ENCODE results near the gene C2CD4C. TPM values are rescaled to one million over a fixed set of nuclear protein-coding genes. Genes with fewer than 3 reads are reported as not detected.
"Not testable (repeated sequence)": the region's sequence is repeated elsewhere in the genome, so short reads cannot be mapped to it uniquely, and the experiment has no call there.

C2CD4C gene
- total RNA-seq, 1 donor from 2014 or later, result 6.7 TPM

DNA sequence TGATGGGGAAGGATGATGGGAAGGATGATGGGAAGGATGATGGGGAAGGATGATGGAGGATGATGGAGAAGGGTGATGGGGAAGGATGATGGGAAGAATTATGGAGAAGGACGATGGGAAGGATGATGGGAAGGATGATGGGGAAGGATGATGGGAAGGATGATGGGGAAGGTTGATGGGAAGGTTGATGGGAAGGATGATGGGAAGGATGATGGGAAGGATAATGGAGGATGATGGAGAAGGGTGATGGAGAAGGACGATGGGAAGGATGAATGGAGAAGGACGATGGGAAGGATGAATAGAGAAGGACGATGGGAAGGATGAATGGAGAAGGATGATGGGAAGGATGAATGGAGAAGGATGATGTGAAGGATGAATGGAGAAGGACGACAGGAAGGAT, 13.5 kb downstream of the C2CD4C start:
- TF ChIP-seq, protein P1, sequence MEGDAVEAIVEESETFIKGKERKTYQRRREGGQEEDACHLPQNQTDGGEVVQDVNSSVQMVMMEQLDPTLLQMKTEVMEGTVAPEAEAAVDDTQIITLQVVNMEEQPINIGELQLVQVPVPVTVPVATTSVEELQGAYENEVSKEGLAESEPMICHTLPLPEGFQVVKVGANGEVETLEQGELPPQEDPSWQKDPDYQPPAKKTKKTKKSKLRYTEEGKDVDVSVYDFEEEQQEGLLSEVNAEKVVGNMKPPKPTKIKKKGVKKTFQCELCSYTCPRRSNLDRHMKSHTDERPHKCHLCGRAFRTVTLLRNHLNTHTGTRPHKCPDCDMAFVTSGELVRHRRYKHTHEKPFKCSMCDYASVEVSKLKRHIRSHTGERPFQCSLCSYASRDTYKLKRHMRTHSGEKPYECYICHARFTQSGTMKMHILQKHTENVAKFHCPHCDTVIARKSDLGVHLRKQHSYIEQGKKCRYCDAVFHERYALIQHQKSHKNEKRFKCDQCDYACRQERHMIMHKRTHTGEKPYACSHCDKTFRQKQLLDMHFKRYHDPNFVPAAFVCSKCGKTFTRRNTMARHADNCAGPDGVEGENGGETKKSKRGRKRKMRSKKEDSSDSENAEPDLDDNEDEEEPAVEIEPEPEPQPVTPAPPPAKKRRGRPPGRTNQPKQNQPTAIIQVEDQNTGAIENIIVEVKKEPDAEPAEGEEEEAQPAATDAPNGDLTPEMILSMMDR (conservative IDR thresholded peaks at IDR 0.05), result no peak
- Mint-ChIP-seq H3K4me3 (no peak overlapping the region), H3K27ac (ENCODE audit: unreplicated experiment) (no peak overlapping the region), H3K27me3 (ENCODE audit: low read depth) (no peaks in the 10 kb centered on the region), H3K9me3 (peaks cover 9% of the 10 kb centered on the region), H3K4me1 (no peaks in the 10 kb centered on the region), H3K36me3 (ENCODE audit: low read depth) (peaks cover 3% of the 10 kb centered on the region)
- DNase-seq (ENCODE audit: low read depth, low spot score), result no peak

DNA sequence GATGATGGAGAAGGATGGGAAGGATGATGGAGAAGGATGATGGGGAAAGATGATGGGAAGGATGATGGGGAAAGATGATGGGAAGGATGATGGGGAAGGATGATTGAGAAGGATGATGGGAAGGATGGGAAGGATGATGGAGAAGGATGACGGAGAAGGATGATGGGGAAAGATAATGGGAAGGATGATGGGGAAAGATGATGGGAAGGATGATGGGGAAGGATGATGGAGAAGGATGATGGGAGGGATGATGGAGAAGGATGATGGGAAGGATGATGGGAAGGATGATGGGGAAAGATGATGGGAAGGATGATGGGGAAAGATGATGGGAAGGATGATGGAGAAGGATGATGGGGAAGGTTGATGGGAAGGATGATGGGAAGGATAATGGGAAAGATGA, 14.1 kb downstream of the C2CD4C start:
- H3K4me3 Mint-ChIP-seq; H3K27me3 Mint-ChIP-seq (ENCODE audit: low read depth); H3K4me1 Mint-ChIP-seq; DNase-seq (ENCODE audit: low read depth, low spot score); H3K36me3 Mint-ChIP-seq (ENCODE audit: low read depth); H3K27ac Mint-ChIP-seq (ENCODE audit: unreplicated experiment); H3K9me3 Mint-ChIP-seq: not testable (repeated sequence)

DNA sequence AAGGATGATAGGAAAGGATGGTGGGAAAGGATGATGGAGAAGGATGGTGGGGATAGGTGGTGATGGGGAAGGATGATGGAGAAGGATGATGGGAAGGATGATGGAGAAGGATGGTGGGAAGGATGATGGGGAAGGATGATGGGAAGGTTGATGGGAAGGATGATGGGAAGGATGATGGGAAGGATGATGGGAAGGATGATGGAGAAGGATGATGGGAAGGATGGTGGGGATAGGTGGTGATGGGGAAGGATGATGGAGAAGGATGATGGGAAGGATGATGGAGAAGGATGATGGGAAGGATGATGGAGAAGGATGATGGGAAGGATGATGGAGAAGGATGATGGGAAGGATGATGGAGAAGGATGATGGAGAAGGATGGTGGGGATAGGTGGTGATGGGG, 15.4 kb downstream of the C2CD4C start:
- H3K27me3 Mint-ChIP-seq (ENCODE audit: low read depth); H3K27ac Mint-ChIP-seq (ENCODE audit: unreplicated experiment); H3K4me3 Mint-ChIP-seq; H3K9me3 Mint-ChIP-seq; DNase-seq (ENCODE audit: low read depth, low spot score); H3K36me3 Mint-ChIP-seq (ENCODE audit: low read depth); H3K4me1 Mint-ChIP-seq: not testable (repeated sequence)

DNA sequence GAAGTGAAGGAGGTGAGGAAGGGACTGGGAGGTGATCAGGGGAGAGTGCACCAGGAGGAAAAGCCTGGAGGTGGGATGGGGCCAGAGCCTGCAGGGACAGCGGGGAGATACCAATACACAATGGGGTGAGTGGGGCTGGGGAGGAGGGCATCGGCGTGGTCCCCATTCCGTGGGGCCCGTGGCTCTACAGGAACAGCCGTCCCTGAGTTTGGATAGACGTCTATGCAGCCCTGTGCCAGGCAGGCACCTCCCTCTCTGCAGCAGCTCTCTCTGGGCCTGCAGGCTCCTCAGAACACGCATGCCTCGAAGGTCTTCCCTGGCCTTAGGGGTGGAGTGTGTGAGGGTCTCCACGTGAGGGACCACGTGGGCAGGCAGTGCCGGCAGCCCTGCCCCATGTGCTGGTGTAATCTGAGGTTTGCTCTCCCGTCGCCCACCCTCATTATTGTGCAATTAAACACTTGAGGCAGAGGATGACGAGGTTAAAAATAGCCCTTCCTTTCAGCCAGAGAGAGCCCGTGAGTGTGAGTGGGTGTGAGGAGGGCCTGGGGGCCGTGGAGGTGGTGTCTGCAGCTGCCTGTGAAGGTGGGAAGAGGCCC, 16.5 kb downstream of the C2CD4C start:
- no peaks in the 10 kb centered on the region for H3K27me3 Mint-ChIP-seq (ENCODE audit: low read depth)
- H3K4me1 Mint-ChIP-seq, result no peaks in the 10 kb centered on the region
- no peak overlapping the region for H3K27ac Mint-ChIP-seq (ENCODE audit: unreplicated experiment)
- peaks cover 9% of the 10 kb centered on the region for H3K9me3 Mint-ChIP-seq
- no peak for DNase-seq (ENCODE audit: low read depth, low spot score)
- no peak overlapping the region for H3K4me3 Mint-ChIP-seq
- H3K36me3 Mint-ChIP-seq (ENCODE audit: low read depth), result peaks cover 3% of the 10 kb centered on the region
- TF ChIP-seq, protein P1 (conservative IDR thresholded peaks at IDR 0.05), result no peak

DNA sequence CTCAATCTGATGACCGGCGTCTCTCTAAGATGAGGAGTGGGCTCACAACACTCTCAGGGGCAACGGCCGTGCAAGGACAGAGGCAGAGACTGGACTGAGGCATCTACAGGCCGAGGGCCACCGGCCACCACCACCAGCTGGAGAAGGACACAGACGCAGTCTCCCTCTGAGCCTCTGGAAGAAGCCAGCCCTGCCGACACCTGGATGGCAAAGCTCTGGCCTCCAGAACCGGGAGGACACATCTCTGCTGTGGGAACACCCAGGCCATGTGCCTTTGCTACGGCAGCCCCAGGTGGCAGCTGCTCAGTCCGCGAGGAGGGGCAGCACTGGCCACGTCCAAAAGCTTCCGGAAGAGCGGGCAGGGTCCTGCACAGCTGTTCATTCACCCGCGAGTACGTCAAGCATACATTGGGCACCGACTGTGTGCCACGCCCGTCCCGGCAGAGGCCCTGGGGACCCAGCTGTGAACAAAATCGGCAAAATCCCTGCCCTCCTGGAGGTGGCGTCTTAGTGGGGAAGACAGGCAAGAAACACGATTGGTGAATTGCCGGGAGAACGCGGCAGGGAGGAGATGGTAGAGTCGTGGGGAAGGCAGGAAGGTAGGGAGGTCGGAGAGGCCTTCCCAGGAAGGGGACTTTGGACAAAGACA, 17.1 kb downstream of the C2CD4C start:
- Mint-ChIP-seq H3K27ac (ENCODE audit: unreplicated experiment) (no peak overlapping the region), H3K27me3 (ENCODE audit: low read depth) (no peaks in the 10 kb centered on the region), H3K9me3 (peaks cover 9% of the 10 kb centered on the region), H3K4me3 (no peak overlapping the region), H3K4me1 (no peaks in the 10 kb centered on the region), H3K36me3 (ENCODE audit: low read depth) (peaks cover 3% of the 10 kb centered on the region)
- TF ChIP-seq, protein P1 (conservative IDR thresholded peaks at IDR 0.05), result no peak
- no peak for DNase-seq (ENCODE audit: low read depth, low spot score)

DNA sequence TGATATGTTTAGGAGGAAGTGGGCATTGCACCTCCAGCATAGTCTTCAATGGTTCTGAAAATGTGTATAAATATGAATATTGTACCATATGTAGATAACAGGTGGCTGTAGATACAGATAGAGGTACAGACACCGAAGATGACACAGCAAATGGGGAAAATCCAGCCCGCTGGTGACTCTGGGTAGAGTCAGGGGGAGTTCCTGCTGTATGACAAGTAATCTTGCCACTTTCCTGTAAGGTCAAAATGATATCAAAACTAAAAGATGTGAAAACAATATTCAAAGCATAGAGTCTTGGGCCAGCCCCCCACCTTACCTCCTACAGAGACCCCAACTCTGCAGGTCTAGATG, 17.8 kb downstream of the C2CD4C start:
- peaks cover 2% of the 10 kb centered on the region for H3K27me3 Mint-ChIP-seq (ENCODE audit: low read depth)
- peaks cover 3% of the 10 kb centered on the region for H3K36me3 Mint-ChIP-seq (ENCODE audit: low read depth)
- no peak overlapping the region for H3K27ac Mint-ChIP-seq (ENCODE audit: unreplicated experiment)
- H3K4me3 Mint-ChIP-seq, result no peak overlapping the region
- H3K9me3 Mint-ChIP-seq, result peaks cover 9% of the 10 kb centered on the region
- TF ChIP-seq, protein P1 (conservative IDR thresholded peaks at IDR 0.05), result no peak
- DNase-seq (ENCODE audit: low read depth, low spot score), result no peak
- peaks cover 7% of the 10 kb centered on the region for H3K4me1 Mint-ChIP-seq
